HepG2 (cell line): ENCODE measurements around the gene SOCS7. TPM values are rescaled to one million over a fixed set of nuclear protein-coding genes. Genes with fewer than 3 reads are reported as not detected.

ENCODE experiments used
- KDM3A ChIP-seq: IDR thresholded peaks from 2 replicates; pipeline ENCODE4 v1.6.1; 2018; ENCODE audit warnings: low read depth, missing compliant biosample characterization
- KLF15 ChIP-seq: sonication (generic); formaldehyde crosslinking; IDR thresholded peaks from 2 replicates; pipeline ENCODE4 v1.8.1; 2023; ENCODE audit warnings: borderline replicate concordance, mild to moderate bottlenecking, inconsistent platforms, missing genetic modification reagents, mixed read lengths
- KLF16 ChIP-seq, 2 experiments: sonication (generic) in 1 of 2; formaldehyde crosslinking in 1 of 2; IDR thresholded peaks; 2 replicates each; pipeline versions ENCODE4 v1.6.1 to v1.8.0; 2016 to 2023; ENCODE audit warnings: missing genetic modification reagents in 2 of 2, missing compliant biosample characterization in 1 of 2
- MLXIP ChIP-seq: sonication (generic); formaldehyde crosslinking; IDR thresholded peaks from 2 replicates; pipeline ENCODE4 v1.9.0; 2021; ENCODE audit warnings: missing genetic modification reagents, borderline replicate concordance
- NCOA2 ChIP-seq: sonication (generic); formaldehyde crosslinking; IDR thresholded peaks from 2 replicates; pipeline ENCODE4 v1.8.0; 2022; ENCODE audit warnings: inconsistent platforms
- NFYC ChIP-seq: IDR thresholded peaks from 2 replicates; pipeline ENCODE4 v1.6.1; 2016; ENCODE audit warnings: missing genetic modification reagents, missing compliant biosample characterization
- REST ChIP-seq, 2 experiments: IDR thresholded peaks; 2 replicates each; pipeline ENCODE4 v1.6.1; 2011 to 2012; ENCODE audit warnings: low read length in 2 of 2, borderline replicate concordance in 1 of 2, low read depth in 1 of 2, mild to moderate bottlenecking in 1 of 2, moderate library complexity in 1 of 2
- ZFP36L2 ChIP-seq: sonication (generic); formaldehyde crosslinking; IDR thresholded peaks from 2 replicates; pipeline ENCODE4 v1.4.0; 2020; ENCODE audit warnings: missing genetic modification reagents
- ZNF138 ChIP-seq: sonication (generic); formaldehyde crosslinking; IDR thresholded peaks from 2 replicates; pipeline ENCODE4 v1.5.0; 2020; ENCODE audit warnings: mild to moderate bottlenecking, low read depth, missing genetic modification reagents
- ZNF224 ChIP-seq: sonication (generic); formaldehyde crosslinking; IDR thresholded peaks from 2 replicates; pipeline ENCODE4 v1.5.0; 2020; ENCODE audit warnings: mild to moderate bottlenecking, missing genetic modification reagents
- ZNF766 ChIP-seq: sonication (generic); formaldehyde crosslinking; IDR thresholded peaks from 2 replicates; pipeline ENCODE4 v1.5.0; 2020; ENCODE audit warnings: missing genetic modification reagents, borderline replicate concordance
- polyA plus RNA-seq, 8 experiments: library from polyadenylated mRNA; depleted of rRNA in 3 of 8; stranded (reverse) in 7 of 8; unstranded in 1 of 8; fragments of >200 nt; fragmentation: Illumina TruSeq in 4 of 8; extraction: Trizol in 4 of 8; gene quantifications; 2 replicates each; pipeline versions ENCODE4 v1.2.1 to v1.2.3, GENCODE V29; 2011 to 2016; ENCODE audit warnings: low read depth in 4 of 8, missing spikeins in 1 of 8, mixed read lengths in 1 of 8; ENCODE audit not compliant: insufficient read depth in 1 of 8
- total RNA-seq, 5 experiments: library from RNA; depleted of rRNA; stranded (reverse); fragments of >200 nt; fragmentation: Illumina TruSeq; extraction: Trizol; gene quantifications; 2 replicates each; pipeline ENCODE4 v1.2.3, GENCODE V29; 2016; ENCODE audit warnings: low read depth in 1 of 5
- TF ChIP-seq, protein P1 (sequence below): sonication (generic); formaldehyde crosslinking; IDR thresholded peaks from 2 replicates; pipeline ENCODE4 v1.4.0; 2020; ENCODE audit warnings: missing genetic modification reagents, borderline replicate concordance
- TF ChIP-seq, protein P2 (sequence below): sonication (generic); formaldehyde crosslinking; IDR thresholded peaks from 2 replicates; pipeline ENCODE4 v1.9.0; 2021; ENCODE audit warnings: missing genetic modification reagents, borderline replicate concordance
- TF ChIP-seq, protein P3 (sequence below): sonication (generic); formaldehyde crosslinking; IDR thresholded peaks from 2 replicates; pipeline ENCODE4 v1.4.0; 2020; ENCODE audit warnings: mild to moderate bottlenecking, missing genetic modification reagents

The SOCS7 gene
- total and polyA plus RNA-seq, 2 of the 13 experiments (the other 11 are each of a cell fraction or from before 2014, with no cell fraction given): 19.2 to 24.2 TPM

GRCh38 chr17:38352245-38353085, 821 bp downstream of the SOCS7 start (continued):
- TF ChIP-seq, protein P1, sequence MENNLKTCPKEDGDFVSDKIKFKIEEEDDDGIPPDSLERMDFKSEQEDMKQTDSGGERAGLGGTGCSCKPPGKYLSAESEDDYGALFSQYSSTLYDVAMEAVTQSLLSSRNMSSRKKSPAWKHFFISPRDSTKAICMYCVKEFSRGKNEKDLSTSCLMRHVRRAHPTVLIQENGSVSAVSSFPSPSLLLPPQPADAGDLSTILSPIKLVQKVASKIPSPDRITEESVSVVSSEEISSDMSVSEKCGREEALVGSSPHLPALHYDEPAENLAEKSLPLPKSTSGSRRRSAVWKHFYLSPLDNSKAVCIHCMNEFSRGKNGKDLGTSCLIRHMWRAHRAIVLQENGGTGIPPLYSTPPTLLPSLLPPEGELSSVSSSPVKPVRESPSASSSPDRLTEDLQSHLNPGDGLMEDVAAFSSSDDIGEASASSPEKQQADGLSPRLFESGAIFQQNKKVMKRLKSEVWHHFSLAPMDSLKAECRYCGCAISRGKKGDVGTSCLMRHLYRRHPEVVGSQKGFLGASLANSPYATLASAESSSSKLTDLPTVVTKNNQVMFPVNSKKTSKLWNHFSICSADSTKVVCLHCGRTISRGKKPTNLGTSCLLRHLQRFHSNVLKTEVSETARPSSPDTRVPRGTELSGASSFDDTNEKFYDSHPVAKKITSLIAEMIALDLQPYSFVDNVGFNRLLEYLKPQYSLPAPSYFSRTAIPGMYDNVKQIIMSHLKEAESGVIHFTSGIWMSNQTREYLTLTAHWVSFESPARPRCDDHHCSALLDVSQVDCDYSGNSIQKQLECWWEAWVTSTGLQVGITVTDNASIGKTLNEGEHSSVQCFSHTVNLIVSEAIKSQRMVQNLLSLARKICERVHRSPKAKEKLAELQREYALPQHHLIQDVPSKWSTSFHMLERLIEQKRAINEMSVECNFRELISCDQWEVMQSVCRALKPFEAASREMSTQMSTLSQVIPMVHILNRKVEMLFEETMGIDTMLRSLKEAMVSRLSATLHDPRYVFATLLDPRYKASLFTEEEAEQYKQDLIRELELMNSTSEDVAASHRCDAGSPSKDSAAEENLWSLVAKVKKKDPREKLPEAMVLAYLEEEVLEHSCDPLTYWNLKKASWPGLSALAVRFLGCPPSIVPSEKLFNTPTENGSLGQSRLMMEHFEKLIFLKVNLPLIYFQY (CRISPR knock-in tag): no peak
- TF ChIP-seq KLF15 (CRISPR knock-in tag) (no peak), ZNF138 (no peak), KLF16 (CRISPR knock-in tag; IDR thresholded peaks at IDR 0.05) (no peak), MLXIP (CRISPR knock-in tag) (no peak), ZFP36L2 (CRISPR knock-in tag) (no peak), NFYC (CRISPR knock-in tag) (no peak), KDM3A (CRISPR knock-in tag) (no peak; the same call in 1 of the 2 replicates), ZNF224 (no peak), ZNF766 (CRISPR knock-in tag) (no peak), NCOA2 (CRISPR knock-in tag) (no peak; the same call in 1 of the 2 replicates), REST (IDR thresholded peaks at IDR 0.05; ENCODE audit: borderline replicate concordance in 1 of 2, low read depth in 1 of 2, low read length in 2 of 2) (no peak)
- TF ChIP-seq, protein P2, sequence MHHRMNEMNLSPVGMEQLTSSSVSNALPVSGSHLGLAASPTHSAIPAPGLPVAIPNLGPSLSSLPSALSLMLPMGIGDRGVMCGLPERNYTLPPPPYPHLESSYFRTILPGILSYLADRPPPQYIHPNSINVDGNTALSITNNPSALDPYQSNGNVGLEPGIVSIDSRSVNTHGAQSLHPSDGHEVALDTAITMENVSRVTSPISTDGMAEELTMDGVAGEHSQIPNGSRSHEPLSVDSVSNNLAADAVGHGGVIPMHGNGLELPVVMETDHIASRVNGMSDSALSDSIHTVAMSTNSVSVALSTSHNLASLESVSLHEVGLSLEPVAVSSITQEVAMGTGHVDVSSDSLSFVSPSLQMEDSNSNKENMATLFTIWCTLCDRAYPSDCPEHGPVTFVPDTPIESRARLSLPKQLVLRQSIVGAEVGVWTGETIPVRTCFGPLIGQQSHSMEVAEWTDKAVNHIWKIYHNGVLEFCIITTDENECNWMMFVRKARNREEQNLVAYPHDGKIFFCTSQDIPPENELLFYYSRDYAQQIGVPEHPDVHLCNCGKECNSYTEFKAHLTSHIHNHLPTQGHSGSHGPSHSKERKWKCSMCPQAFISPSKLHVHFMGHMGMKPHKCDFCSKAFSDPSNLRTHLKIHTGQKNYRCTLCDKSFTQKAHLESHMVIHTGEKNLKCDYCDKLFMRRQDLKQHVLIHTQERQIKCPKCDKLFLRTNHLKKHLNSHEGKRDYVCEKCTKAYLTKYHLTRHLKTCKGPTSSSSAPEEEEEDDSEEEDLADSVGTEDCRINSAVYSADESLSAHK (CRISPR knock-in tag): no peak
- TF ChIP-seq, protein P3, sequence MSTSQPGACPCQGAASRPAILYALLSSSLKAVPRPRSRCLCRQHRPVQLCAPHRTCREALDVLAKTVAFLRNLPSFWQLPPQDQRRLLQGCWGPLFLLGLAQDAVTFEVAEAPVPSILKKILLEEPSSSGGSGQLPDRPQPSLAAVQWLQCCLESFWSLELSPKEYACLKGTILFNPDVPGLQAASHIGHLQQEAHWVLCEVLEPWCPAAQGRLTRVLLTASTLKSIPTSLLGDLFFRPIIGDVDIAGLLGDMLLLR (CRISPR knock-in tag): no peak
